Mesothelial cell of epicardium (in vitro differentiated cells): ENCODE data around the gene SMAD2. TPM values are rescaled to one million over a fixed set of nuclear protein-coding genes. Genes with fewer than 3 reads are reported as not detected.

Experiments
- DNase-seq, 2 experiments: peaks; one replicate each; pipeline ENCODE4 v3.0.0; 2021; ENCODE audit warnings: low spot score in 2 of 2; ENCODE audit not compliant: unreplicated experiment in 2 of 2
- H3K27ac Mint-ChIP-seq: 2 replicates; pipeline ENCODE4 v1.8.0; 2021; ENCODE audit warnings: mixed read lengths
- H3K27me3 Mint-ChIP-seq: 2 replicates; pipeline ENCODE4 v1.8.0; 2021; ENCODE audit warnings: low read depth, mixed read lengths
- H3K36me3 Mint-ChIP-seq: 2 replicates; pipeline ENCODE4 v1.8.0; 2021; ENCODE audit warnings: mixed read lengths
- H3K4me1 Mint-ChIP-seq: 2 replicates; pipeline ENCODE4 v1.8.0; 2021; ENCODE audit warnings: mixed read lengths
- H3K4me3 Mint-ChIP-seq: 2 replicates; pipeline ENCODE4 v1.8.0; 2021; ENCODE audit warnings: mild to moderate bottlenecking, moderate library complexity, mixed read lengths
- H3K9me3 Mint-ChIP-seq: 2 replicates; pipeline ENCODE4 v1.8.0; 2021; ENCODE audit warnings: mixed read lengths
- total RNA-seq: library from RNA; stranded (reverse); gene quantifications from 3 replicates; pipeline ENCODE4 v1.2.1, GENCODE V29; 2021
- TF ChIP-seq, protein P1 (sequence below): fragments of 200-600 bp; sonication (generic); IDR thresholded peaks from one replicate; pipeline ENCODE4 v1.5.0; 2021; ENCODE audit warnings: antibody characterized with exemption; ENCODE audit not compliant: unreplicated experiment

SMAD2 gene
- total RNA-seq, 1 donor from 2014 or later: 161 TPM

DNA sequence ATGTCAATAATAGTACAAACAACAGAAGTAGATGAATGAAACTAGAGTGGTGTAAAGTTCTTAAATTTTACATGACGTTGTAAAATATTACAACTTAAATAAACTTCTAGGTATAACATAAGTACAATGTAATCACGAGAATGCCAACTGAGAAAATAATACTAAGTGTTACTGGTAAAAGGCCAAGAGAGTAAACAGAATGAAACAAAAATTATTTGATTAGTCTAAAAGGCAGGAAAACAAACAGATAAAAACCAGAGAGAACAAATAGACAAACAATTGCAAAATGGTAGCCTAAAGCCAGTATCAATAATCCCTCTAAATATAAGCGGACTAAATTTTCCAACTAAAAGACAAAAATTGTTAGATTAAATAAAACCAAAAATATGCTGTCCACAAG lies 71.9 kb downstream of the SMAD2 start:
- peaks cover 36% of the 10 kb centered on the region for H3K9me3 Mint-ChIP-seq
- DNase-seq: no peak
- no peak overlapping the region for H3K27ac Mint-ChIP-seq
- TF ChIP-seq, protein P1, sequence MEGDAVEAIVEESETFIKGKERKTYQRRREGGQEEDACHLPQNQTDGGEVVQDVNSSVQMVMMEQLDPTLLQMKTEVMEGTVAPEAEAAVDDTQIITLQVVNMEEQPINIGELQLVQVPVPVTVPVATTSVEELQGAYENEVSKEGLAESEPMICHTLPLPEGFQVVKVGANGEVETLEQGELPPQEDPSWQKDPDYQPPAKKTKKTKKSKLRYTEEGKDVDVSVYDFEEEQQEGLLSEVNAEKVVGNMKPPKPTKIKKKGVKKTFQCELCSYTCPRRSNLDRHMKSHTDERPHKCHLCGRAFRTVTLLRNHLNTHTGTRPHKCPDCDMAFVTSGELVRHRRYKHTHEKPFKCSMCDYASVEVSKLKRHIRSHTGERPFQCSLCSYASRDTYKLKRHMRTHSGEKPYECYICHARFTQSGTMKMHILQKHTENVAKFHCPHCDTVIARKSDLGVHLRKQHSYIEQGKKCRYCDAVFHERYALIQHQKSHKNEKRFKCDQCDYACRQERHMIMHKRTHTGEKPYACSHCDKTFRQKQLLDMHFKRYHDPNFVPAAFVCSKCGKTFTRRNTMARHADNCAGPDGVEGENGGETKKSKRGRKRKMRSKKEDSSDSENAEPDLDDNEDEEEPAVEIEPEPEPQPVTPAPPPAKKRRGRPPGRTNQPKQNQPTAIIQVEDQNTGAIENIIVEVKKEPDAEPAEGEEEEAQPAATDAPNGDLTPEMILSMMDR: no peak
- no peak overlapping the region for H3K4me3 Mint-ChIP-seq
- H3K27me3 Mint-ChIP-seq: no peaks in the 10 kb centered on the region
- no peaks in the 10 kb centered on the region for H3K4me1 Mint-ChIP-seq
- H3K36me3 Mint-ChIP-seq: peaks cover 66% of the 10 kb centered on the region

DNA sequence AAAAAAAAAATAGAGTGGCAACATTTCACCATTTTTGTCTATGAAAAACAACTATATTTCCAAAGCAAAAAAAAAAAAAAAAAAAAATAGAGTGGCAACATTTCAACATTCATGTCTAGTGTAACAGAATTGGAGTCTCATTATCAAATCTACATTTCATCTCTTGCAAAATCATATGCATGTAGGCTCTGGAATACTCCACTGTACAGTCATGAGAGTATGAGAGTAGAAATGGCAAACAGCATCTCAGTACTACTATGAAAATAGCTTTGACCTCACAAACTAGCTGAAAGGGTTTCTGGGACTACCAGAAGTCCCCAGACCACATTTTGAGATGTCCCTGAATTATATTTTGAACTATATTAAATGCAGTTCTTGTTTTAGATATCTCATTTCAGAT lies 82.8 kb downstream of the SMAD2 start:
- no peak for DNase-seq
- Mint-ChIP-seq H3K36me3 (peaks cover 33% of the 10 kb centered on the region), H3K27ac (no peak overlapping the region), H3K4me1 (peaks cover 43% of the 10 kb centered on the region), H3K4me3 (no peak overlapping the region), H3K9me3 (peaks cover 7% of the 10 kb centered on the region), H3K27me3 (no peaks in the 10 kb centered on the region)
- TF ChIP-seq, protein P1: no peak

DNA sequence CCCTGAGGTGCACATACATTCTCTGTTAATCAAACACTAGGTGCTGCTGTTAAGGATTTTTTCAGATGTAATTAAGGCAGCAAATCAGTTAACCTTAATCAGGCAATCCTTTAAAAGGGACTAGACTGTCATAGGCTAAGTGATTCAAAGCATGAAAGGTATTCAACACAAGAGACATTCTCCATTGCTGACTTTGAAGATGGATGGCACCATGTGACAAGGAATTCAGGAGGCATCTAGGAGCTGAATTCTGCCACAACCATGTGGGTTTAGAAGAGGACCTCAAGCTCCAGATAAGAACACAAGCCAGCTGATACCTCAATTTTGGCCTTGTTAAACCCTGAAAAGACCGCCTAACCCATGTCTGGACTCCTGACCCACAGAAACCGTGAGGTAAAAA lies 84.0 kb downstream of the SMAD2 start:
- Mint-ChIP-seq H3K9me3 (no peaks in the 10 kb centered on the region), H3K4me3 (no peak overlapping the region), H3K27me3 (no peaks in the 10 kb centered on the region), H3K36me3 (peaks cover 33% of the 10 kb centered on the region), H3K4me1 (peaks cover 43% of the 10 kb centered on the region), H3K27ac (peak overlapping the region; percentile 90)
- no peak for DNase-seq
- TF ChIP-seq, protein P1: no peak

DNA sequence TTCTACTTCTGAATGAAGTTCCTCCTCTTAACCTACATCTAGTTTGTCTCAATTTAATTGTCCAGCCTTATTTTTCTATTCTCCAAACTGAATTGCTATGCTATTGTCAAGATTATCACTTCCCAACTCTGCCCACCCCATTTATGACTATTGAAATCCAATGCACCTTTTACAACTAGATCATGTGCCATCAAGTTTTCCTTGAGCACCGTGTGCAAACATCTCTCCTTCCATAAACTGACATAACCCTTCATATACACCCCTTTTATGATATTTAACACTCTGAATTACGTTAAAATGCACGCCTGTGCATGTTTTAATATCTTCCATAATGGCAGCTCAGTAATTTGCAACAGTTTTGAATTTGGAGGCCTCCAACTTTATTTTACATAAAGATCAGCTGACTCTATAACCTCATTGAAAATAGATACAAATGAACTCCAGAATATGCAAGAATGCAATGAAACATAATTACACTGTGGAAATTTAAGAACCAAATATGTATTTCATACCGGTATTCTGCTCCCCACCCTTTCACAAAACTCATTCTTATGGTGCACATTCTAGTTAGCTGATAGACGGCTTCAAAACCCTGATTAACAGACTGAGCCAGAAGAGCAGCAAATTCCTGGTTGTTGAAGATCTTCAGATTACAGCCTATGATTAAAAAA lies 85.5 kb downstream of the SMAD2 start:
- no peak for DNase-seq
- H3K4me1 Mint-ChIP-seq: peaks cover 43% of the 10 kb centered on the region
- no peaks in the 10 kb centered on the region for H3K9me3 Mint-ChIP-seq
- peak overlapping the region; percentile 7 for H3K27ac Mint-ChIP-seq
- H3K27me3 Mint-ChIP-seq: no peaks in the 10 kb centered on the region
- H3K36me3 Mint-ChIP-seq: peaks cover 39% of the 10 kb centered on the region
- TF ChIP-seq, protein P1: no peak
- no peak overlapping the region for H3K4me3 Mint-ChIP-seq

GRCh38 chr18:47842836-47843235 lies 87.6 kb downstream of the SMAD2 start:
- no peaks in the 10 kb centered on the region for H3K27me3 Mint-ChIP-seq
- H3K36me3 Mint-ChIP-seq: peaks cover 46% of the 10 kb centered on the region
- H3K9me3 Mint-ChIP-seq: no peaks in the 10 kb centered on the region
- peak overlapping the region; percentile 19 for H3K27ac Mint-ChIP-seq
- H3K4me1 Mint-ChIP-seq: peaks cover 43% of the 10 kb centered on the region
- no peak overlapping the region for H3K4me3 Mint-ChIP-seq
- DNase-seq: no peak
- TF ChIP-seq, protein P1: no peak
